Stimulated activated naive CD8-positive, alpha-beta T cell treated with anti-CD3 and anti-CD28 coated beads, Interleukin-15, Interleukin-2, amounts not matched to agents 100 U/mL and 50 U/mL, for 24 hours (primary cell): ENCODE measurements around the gene ACSL6.

Experiments
- ATAC-seq: fragments of 150-1000 bp; cut with Tn5 transposase; one replicate; pipeline ENCODE4 v1.10.0; 2021
- DNase-seq: peaks from one replicate; pipeline ENCODE4 v3.0.0; 2021

Gene ACSL6

GRCh38 chr5:131999441-132000240 lies 11.8 kb downstream of the ACSL6 start:
- ATAC-seq, result no peak
- no peak for DNase-seq

DNA sequence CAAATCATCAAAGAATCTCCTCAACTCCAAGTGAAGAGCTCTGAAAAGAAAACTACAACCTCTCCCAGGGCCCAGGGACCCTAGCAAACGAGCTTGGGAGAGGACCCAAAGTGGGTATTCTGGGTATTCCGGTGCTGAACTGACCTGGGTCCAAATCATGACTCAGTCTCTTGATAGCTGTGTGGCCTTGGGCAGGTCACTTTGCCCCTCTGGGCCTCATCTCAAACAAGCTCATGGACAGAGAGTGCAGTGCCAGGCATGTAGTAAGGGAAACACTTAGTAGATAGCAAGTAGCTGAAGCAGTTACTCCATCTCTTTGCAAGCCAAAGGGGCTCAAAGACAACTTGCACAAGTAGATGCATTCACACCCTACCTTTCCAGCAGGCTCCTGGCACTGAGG lies 12.4 kb downstream of the ACSL6 start:
- ATAC-seq, result no peak
- no peak for DNase-seq

DNA sequence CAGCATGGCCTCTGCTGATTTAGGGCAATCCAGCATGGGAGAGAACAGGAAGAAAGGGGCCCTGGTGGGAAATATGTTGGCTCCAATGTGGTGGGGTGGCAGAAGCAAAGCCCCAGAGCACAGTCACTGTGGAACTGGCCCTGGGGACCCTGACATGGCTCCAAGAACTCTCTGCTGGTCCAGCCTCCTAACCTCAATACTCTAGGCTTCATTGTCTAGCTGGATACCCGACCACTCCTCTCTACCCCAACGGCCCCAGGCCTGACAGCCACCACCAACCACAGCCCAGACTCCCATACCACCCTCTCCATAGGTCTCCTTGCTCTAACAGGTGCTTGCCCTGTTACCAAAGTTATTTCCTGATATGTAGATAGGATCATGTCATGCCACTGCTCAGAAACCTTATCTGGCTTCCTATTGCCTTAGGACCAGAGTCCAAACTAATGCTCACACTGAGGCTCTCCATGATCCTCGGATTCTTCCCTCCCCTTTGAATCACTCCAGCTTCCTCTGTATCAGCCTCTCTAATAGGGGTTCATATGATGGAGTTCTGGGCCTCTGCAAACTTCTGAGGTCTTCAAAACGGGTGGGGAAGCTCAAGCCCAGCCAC lies 12.9 kb downstream of the ACSL6 start:
- no peak for DNase-seq
- ATAC-seq, result no peak

- no peak for ATAC-seq
- DNase-seq, result no peak
These were observed 13.7 kb downstream of the ACSL6 start for GRCh38 chr5:131997727-131998117.

DNA sequence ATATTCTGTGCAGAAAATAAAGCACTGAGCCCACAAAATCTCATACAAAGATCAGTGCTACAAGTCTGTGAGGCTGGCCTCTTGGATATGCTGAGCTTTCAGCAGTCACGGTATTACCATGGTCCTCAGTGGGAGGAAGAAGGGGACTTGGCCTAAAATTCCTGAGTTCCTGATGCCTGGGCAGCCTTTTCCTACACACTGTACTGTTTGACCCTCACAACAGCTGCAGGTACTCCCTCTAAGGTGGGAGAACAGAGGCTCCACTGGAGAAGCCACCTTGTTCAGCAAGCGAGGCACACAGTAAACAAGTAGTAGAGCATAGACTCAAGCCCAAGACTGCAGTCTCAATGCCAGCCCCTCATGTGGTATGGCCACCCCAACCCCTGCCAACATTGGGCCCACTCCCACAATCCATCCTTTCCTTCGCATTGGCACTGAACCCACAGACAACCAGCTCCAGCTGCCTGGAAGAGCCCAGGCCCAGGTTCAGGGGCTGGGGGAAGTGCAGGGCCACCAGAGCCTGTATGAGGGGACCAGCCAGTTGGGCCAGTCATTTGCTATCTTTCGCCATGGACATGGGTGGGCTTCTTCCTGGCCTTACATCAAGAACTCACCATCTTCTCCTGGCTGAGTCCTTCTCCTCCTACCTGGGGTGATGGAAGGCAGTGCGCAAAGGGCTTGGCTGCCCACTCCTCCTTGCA lies 14.3 kb downstream of the ACSL6 start:
- ATAC-seq, result no peak
- DNase-seq, result no peak

DNA sequence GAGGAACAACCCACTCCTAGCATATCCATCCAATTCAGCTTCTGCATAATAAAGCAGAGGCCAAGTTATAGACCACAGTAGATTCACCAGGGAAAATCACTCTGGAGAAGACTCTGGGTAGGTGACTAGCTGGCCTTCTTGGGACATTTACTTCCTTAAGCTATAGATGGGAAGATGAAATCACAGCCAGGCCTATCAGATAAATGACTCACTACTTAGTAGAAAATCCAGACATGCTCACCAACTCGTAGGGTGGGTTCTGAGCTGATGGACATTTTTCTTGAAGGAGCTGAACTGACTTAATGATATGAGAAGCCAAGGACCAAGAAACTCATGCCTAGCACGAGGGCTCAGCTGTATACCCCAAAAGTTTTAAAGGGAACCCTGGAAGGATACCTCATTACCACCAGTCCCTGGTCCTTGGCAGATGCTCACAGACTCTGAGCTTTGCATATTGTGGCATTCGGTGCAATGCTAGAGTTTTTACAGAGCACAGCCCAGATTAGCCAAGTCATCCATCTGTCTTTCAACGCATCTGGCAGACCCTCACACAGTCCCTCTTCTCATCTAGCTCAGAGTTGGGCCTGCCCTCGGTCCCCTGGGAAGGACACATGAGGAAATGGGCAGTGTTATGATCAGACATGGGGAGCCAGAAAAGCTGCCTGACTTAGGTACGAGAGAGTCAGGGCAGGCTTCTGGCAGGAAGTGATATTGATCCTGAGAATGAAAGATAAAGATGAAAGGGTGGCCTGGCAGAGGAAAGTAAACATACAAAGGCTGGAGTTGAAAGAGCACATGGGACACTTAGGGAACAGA lies 15.0 kb downstream of the ACSL6 start:
- ATAC-seq (no peak), DNase-seq (no peak)

- ATAC-seq (no peak), DNase-seq (no peak)
These were observed 16.8 kb downstream of the ACSL6 start for GRCh38 chr5:131994533-131995226.

- no peak for DNase-seq
- ATAC-seq, result no peak
These were observed 17.4 kb downstream of the ACSL6 start for GRCh38 chr5:131994090-131994489.

DNA sequence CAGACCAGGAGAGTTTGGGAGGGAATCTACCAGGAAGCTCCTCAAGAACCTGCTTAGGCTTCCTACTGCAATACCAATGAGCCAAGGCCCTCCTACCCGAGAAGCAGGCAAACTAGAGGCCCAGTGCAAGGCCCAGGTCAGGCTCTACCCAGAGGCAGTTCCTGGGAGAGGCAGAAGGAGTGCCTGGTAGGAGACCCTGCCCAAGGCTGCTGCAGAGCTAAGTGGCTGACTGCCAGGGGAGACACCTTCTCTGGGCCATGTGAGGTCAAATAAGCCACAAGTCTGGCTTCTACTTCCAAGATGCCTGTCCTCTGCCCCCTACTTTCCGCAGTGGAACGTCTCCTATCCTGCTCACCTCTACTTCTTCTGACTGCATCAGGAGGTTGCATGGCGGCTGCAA lies 17.8 kb downstream of the ACSL6 start:
- DNase-seq, result no peak
- ATAC-seq, result no peak

GRCh38 chr5:131992370-131992769 lies 19.1 kb downstream of the ACSL6 start:
- ATAC-seq (no peak), DNase-seq (no peak)

DNA sequence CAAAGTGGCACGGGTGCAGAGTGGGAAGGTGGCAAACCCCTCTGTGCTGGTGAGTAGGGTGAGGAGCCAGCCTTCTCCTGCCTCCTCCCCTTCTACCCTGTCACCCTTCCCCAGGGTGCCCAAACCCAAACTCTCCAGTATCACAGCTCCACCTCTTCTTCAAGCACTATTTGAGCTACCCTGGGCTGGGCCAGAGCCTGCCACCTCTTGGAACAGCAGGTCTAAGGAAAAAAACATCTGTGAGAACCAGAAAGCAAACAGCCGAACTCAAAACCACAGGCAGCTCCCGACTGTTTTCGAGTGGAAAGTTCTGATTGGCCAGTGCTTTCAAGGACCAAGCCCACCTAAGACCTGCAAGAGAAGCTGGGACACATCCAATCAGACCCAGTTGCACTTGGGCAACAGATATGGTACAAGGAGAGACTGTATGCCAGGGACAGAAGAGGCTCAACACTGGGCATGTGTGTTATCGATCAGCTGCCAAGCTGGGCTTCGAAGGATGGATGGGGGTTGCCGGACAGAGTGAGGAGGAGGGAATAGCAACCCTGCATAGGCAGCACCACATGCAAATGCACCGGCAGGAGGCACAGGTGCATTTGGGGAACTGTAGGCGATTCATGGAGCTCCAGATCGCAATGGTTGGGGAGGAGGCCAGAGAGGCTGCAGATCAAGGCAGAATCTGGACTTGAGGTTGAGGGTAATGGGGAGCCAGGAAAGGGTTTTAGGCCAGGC lies 19.7 kb downstream of the ACSL6 start:
- no peak for ATAC-seq

DNA sequence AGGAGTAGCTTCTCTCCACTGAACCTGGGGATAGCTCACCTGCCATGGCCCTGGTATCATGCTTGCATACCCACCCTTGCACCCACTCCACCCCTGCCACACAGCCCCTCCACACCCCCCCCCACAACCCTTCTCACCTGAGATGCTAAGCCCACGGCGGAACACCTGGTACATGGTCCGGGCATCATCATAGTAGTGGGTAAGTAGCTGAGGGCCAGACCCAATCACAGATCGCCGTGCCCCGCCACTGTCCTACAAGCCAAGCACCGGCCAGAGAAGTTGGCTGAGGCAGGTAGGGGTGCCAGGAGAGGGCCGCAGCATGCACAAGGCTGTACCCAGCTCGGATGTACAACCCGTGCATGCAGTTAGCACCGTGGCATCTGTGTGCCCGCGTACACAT lies 20.7 kb downstream of the ACSL6 start:
- no peak for DNase-seq
- ATAC-seq, result no peak

More for the DNA sequence above, 19.7 kb downstream of the ACSL6 start:
- DNase-seq, result no peak

- ATAC-seq (no peak), DNase-seq (no peak)
These were observed 22.9 kb downstream of the ACSL6 start for GRCh38 chr5:131988601-131989000.

DNA sequence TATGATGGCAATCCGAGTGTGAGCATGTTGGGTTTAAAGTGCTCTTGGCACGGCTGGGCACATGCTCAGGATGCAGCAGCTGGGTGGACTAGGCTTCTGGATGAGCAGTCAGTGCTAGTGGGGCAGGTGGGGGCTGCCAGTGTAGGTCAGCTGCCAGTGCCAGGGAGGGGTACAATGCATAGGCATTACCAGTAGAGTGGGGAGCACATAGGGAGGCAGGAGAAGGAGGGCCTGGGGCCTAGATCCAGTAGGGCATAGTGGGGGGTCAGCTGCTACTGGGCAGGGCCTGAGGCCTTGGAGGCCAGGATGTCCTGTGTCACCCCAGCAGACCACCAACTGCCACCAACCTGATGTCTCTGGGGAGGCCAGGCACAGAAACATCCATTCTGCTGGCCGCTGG lies 24.2 kb downstream of the ACSL6 start:
- no peak for ATAC-seq
- no peak for DNase-seq

DNA sequence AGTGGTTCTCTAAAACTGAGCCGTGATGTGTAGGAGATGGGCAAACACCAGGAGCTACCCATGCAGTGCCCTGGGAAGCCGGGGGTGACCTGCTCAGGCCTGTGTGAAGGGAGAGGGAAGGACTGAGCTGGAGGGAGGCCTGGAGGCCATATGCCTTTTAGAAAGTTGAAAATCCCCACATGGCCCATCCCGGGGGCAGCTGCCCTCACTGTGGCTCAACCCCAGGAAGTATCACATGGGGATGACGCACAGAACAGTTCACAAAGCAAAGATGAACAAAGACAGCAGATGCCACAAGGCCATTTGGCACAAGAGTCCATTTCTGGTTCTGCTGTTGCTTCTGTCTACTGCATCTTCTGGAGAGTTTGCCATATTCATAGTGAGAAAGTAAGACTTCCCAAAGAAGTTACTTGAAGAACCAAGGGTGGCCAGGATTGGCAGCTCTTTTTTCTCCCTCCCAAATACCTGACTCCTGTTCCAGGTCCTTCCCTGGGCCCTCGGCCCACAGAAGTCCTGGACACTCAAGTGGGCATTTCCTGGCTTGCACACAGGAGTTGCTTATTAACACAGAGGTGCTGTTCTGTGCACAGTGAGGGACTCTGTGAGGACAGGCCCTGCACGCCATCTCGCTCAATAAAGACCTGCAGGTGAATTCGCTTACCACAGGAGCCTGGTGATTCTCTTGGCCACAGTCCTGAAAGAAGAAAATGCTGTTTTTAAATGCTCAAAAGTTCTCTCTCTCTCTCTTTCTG lies 25.1 kb downstream of the ACSL6 start:
- ATAC-seq (no peak), DNase-seq (no peak)

DNA sequence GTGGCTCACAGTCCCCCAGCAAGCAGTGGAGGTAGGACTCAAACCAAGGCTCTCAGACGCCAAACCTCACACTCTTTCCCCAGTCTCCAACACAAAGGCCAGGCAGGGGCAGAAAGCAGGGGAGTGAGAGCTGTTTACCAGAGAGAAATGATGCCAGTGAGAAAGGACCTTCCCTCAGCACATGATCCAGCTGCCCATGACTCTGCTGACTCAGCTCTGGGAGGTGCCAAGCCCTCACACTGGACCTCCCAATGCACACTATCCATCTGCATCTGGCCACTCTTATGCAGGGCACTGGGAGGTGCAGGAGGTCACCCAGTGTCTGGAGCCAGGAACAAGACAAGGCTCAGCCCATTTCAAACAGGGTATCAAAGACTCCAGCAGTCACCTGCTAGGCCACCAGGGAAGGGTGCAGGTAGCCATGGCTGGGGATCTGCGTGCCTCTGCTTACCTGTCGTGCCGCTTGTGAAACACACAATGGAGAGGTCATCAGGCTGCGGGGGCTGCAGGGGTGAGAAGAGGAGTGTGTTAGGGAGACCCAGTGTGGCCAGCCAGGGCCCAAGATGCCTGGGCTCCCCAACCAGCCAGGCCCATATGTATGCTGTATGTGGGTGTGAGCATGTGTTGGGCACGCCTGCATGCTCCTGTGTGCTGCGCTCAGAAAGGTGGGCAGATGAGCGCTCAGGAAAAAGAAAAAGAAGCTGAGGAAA lies 26.3 kb downstream of the ACSL6 start:
- no peak for DNase-seq
- ATAC-seq, result no peak

DNA sequence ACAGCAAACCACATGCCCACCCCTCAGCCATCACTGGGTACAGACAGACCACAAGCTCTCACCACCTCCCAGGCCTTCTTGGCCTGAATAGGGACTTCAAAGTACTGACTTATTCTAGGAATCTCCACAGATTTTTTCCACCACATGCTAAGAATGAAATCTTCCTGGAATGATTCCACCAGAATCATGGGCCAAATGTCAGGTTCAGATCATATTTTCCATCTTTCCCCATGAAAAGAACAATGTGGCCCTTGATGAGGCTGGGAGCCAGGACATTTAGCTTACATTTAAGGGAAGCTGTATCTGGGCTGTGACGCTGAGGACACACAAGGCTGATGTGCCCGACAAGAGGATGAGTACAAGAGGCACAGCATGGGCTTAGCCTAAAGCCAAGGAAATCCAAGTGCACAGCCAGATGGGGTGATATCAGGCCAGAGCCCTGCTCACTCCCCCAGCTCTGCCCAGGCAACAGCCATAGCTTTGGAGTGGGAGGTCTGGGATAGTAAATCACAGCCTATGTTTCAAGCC lies 28.1 kb downstream of the ACSL6 start:
- DNase-seq (no peak), ATAC-seq (no peak)

DNA sequence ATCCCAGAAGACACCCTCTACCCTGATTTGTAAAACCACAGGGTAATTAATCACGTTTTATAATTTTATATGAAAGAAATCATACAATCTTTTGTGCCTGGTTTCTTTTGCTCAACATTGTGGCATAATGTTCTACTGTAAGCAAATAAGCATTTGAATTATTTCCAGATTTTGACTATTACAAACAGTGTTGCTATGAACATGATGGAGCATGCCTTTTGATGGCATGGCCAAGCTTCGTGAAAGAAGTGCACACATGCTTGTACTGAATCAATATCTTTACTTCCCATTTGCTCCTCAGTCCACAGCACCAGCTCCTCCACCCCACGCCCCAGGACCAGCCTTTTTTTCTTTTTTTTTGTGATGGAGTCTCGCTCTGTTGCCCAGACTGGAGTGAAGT lies 29.9 kb downstream of the ACSL6 start:
- DNase-seq (no peak), ATAC-seq (no peak)

DNA sequence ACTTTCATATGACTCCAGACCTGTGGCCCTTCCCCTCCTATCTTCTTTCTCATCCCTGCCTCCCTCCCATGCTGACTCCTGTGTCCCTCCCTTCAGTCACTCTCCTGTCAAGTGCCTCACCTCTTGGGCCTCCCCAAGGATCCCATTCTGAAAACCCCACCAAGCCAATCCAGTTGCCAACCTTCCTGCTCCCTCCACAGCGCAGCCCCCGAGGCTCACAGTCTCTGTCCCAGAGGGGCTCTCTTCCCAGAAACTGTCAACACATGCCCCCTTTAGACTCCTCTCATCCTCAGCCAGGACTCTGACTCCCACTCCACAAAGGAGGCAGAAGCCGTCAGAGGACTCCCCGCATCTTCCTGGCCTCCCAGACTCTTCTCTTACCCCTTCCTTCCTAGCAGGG lies 30.8 kb downstream of the ACSL6 start:
- no peak for DNase-seq
- no peak for ATAC-seq

DNA sequence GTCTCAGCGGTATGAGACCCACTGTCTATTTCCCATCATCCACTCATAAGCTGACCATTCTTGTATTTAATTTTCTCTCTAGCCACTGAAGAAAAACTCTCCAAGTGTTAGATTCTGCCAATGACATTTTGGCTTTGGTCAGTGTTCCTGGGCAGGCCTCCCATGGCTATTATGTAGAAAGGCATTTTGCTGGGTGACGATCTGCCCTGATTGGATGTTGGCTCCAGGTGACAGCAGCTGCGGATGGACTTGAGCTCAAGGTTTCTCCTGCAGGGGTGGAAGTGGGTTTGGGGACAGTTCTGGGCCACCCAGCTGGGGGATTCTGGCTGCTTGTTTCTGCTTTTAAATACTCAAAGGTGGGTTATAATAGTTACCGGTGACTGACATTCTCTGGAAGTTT lies 31.6 kb downstream of the ACSL6 start:
- DNase-seq (no peak), ATAC-seq (no peak)
